Brain pericyte (primary cell): ENCODE results near the gene ZNF710.

ENCODE experiments used
- DNase-seq: peaks from one replicate; pipeline ENCODE4 v3.0.0-alpha.2; 2012; ENCODE audit warnings: low read depth, low spot score

The ZNF710 gene

GRCh38 chr15:90079619-90080457 is 78.7 kb downstream of the ZNF710 start:
- no peak for DNase-seq

- DNase-seq: no peak
Measured at GRCh38 chr15:90080458-90080755, 79.3 kb downstream of the ZNF710 start.

GRCh38 chr15:90080818-90081393 is 79.8 kb downstream of the ZNF710 start:
- no peak for DNase-seq

GRCh38 chr15:90082140-90082715 is 81.1 kb downstream of the ZNF710 start:
- no peak for DNase-seq

- no peak for DNase-seq
Measured at GRCh38 chr15:90083419-90083818, 82.3 kb downstream of the ZNF710 start.

GRCh38 chr15:90083954-90084607 is 83.0 kb downstream of the ZNF710 start:
- no peak for DNase-seq

- DNase-seq: no peak
Measured at GRCh38 chr15:90084876-90085423, 83.8 kb downstream of the ZNF710 start.

- no peak for DNase-seq
Measured at GRCh38 chr15:90085565-90085964, 84.4 kb downstream of the ZNF710 start.

- no peak for DNase-seq
Measured at GRCh38 chr15:90086868-90087268, 85.7 kb downstream of the ZNF710 start.

- no peak for DNase-seq
Measured at GRCh38 chr15:90087454-90088154, 86.5 kb downstream of the ZNF710 start.

GRCh38 chr15:90090226-90090848 is 89.2 kb downstream of the ZNF710 start:
- DNase-seq: no peak

GRCh38 chr15:90091156-90091931 is 90.2 kb downstream of the ZNF710 start:
- DNase-seq: no peak

GRCh38 chr15:90095521-90095959 is 94.4 kb downstream of the ZNF710 start:
- no peak for DNase-seq

- DNase-seq: no peak
Measured at GRCh38 chr15:90097475-90097874, 96.4 kb downstream of the ZNF710 start.

GRCh38 chr15:90099072-90099867 is 98.1 kb downstream of the ZNF710 start:
- DNase-seq: no peak

- DNase-seq: no peak
Measured at GRCh38 chr15:90099868-90100831, 99.0 kb downstream of the ZNF710 start.

- no peak for DNase-seq
Measured at GRCh38 chr15:90101130-90101968, 100.2 kb downstream of the ZNF710 start.
